ENCODE results near the gene TCP11L2.

TCP11L2 gene

GRCh38 chr12:106332536-106332935 lies 30.0 kb downstream of the TCP11L2 start:
- no peak for DNase-seq
- intact Hi-C loops (cut with DNase I), result no loop called here

DNA sequence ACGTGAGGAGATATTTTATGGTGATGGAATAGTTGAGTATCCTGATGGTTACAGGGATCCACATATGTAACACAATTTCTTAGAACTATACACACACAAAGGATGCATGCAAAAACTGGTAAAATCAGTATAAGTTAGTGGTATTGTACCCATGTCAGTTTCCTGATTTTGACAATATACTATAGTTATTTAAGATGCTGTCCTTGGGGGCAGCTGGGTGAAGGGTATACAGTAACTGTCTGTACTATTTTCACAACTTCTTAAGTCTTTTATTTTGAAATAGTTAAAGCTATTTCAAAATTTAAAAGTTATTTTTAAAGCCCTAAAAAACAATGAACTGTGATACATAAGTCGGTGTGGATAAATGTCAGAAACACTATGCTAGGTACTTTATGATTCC lies 30.5 kb downstream of the TCP11L2 start:
- intact Hi-C loops (cut with DNase I), result no loop called here
- no peak for DNase-seq

GRCh38 chr12:106333756-106334155 lies 31.2 kb downstream of the TCP11L2 start:
- DNase-seq, result no peak
- intact Hi-C loops (cut with DNase I), result no loop called here

GRCh38 chr12:106341086-106341877 lies 38.7 kb downstream of the TCP11L2 start:
- intact Hi-C loops (cut with DNase I), result no loop called here

GRCh38 chr12:106342397-106343213 lies 40.1 kb downstream of the TCP11L2 start:
- intact Hi-C loops (cut with DNase I), result no loop called here
- DNase-seq, result no peak

More at GRCh38 chr12:106341086-106341877, 38.7 kb downstream of the TCP11L2 start:
- DNase-seq, result no peak

DNA sequence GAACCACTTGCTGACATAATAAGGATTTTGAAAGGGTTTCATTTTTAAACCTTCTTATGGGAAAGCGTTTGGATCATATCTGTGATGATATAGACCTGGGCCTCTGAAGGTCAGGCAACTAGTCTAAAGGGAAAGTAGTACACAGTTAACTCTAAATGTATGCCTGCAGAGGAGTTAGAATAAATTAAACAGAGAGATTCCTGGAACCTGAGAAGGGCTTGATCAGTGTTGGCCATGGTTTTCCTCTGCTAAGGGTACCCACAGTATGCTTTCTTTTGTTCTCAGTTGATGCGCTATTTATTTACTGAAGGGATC lies 40.6 kb downstream of the TCP11L2 start:
- intact Hi-C loops (cut with DNase I), result no loop called here
- DNase-seq, result no peak

- intact Hi-C loops (cut with DNase I), result no loop called here
- no peak for DNase-seq
Observed at GRCh38 chr12:106344131-106344530, 41.6 kb downstream of the TCP11L2 start.

GRCh38 chr12:106345746-106346145 lies 43.2 kb downstream of the TCP11L2 start:
- intact Hi-C loops (cut with DNase I), result loop anchor here (5.0 kb wide), 1 partner anchor 118 kb away; no protein-coding TSS in a partner anchor

DNA sequence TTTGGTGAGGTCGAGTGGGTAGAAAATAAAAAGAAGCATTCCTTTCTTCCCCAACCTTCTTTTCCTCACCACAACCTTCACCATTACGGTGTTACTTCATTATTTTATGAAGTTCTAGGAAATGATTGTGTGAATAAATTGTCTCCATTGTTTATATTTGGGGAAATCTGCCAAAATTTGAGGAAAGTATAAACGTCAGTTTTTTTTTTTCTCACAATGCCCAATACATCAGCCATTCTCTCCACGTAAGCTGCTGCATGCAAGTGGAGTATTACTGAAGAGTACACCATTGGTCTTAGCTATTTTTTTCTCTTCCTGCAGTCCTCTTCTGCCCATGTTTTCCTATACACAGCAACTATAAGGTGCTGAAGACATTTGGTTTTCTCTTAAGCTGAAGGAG lies 45.9 kb downstream of the TCP11L2 start:
- intact Hi-C loops (cut with DNase I), result loop anchor here (5.0 kb wide), 1 partner anchor 121 kb away; no protein-coding TSS in a partner anchor

More at GRCh38 chr12:106345746-106346145, 43.2 kb downstream of the TCP11L2 start:
- peak in 4 of 10 donors; percentile 23 to 55 (median 31) for DNase-seq

GRCh38 chr12:106353175-106353574 lies 50.6 kb downstream of the TCP11L2 start:
- intact Hi-C loops (cut with DNase I), result loop anchor here (10.0 kb wide), 1 partner anchor 1118 kb away; the partner anchor contains the start of gene APPL2
- DNase-seq, result no peak

More for the DNA sequence above, 45.9 kb downstream of the TCP11L2 start:
- DNase-seq, result no peak

GRCh38 chr12:106357549-106358395 lies 55.2 kb downstream of the TCP11L2 start, which contains the start of gene POLR3B:
POLR3B (plus strand) TSS chr12:106357748; CDS start chr12:106357880, 132 bp downstream.
- intact Hi-C loops (cut with DNase I), result loop anchor here (1.0 to 10.0 kb wide), 4 partner anchors 29 to 1123 kb away; partner anchors contain the start of genes APPL2, RIC8B and TCP11L2

DNA sequence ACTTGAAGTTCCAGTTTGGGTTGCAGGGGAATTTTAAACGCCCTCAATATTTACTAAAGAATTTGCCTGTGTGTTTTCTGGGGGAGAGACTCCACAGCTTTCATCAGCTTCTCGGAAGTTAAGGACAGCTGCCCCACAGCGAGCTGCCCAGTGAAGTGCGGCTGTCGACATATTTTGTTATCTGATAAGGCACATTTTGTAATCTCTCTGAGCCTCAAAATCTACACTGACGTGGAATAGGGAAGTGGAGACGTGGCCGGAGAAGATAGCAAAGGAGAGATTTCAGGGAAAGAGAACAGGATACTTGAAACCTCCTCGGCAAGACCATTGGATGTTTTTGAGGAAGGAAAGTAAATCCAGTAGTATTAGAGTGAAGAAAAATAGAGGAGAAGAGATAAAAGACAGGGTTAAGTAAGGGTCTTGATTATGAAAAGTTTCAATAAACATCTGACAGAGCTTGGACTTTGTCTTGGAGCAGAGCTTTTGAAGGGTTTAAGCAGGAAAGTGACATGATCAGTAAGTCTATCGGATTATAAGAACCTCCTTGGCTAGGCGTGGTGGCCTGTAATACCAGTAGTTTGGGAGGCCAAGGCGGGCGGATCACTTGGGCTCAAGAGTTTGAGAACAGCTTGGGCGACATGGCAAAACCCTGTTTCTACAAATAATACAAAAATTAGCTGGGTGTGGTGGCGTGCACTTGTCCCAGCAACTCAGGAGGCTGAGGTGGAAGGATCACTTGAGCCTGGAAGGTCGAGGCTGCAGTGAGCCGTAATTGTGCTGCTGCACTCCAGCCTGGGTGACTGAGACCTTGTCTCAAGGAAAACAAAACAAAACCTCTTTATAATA lies 56.1 kb downstream of the TCP11L2 start:
- peak in 1 of 10 donors; percentile 4 for DNase-seq
- intact Hi-C loops (cut with DNase I), result loop anchor here (1.0 to 10.0 kb wide), 4 partner anchors 28 to 1124 kb away; partner anchors contain the start of genes APPL2, RIC8B and TCP11L2

More at GRCh38 chr12:106357549-106358395, 55.2 kb downstream of the TCP11L2 start, which contains the start of gene POLR3B:
- DNase-seq, result peak; percentile 91 to 99 (median 96)

DNA sequence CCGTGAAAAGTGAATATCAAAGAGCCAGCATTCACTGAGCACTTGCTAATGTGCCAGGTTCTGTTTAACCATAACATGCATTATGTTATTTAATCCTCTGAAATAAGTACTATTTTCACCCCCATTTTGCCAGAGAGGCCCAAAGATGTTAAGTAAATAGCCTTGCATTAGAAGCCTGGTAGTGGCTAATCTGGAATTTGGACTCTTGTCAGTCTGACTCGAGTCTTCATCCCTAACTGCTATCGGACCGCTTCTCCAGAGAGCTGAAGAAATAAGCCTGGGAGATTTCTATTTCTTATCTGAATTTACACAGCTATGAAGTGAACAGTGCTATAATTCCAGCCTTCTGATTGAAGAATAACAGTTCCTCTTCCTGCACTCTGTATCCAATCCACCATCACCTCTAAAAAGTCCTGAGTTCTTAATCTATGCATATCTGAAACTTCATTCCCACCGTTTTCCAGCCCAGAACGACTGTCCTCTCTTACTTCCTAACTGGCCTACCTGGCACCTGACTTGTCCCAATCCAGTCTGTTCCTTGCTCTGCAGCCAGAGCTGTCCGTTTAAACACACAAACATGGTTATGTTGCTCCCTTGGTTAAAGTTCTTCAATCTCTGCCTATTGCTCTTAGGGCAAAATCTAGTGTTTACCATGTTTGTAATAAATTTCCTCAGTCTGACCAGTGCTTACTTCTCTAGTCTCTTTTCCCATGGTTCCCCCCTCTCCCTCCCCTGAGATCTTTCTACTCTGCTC lies 57.3 kb downstream of the TCP11L2 start:
- DNase-seq, result no peak
- intact Hi-C loops (cut with DNase I), result loop anchor here (5.0 to 10.0 kb wide), 3 partner anchors 58 to 1125 kb away; partner anchors contain the start of genes APPL2, RIC8B and TCP11L2

GRCh38 chr12:106360400-106360994 lies 58.0 kb downstream of the TCP11L2 start:
- DNase-seq, result no peak
- intact Hi-C loops (cut with DNase I), result no loop called here

- intact Hi-C loops (cut with DNase I), result no loop called here
- DNase-seq, result no peak
Observed at GRCh38 chr12:106362971-106363370, 60.4 kb downstream of the TCP11L2 start.

DNA sequence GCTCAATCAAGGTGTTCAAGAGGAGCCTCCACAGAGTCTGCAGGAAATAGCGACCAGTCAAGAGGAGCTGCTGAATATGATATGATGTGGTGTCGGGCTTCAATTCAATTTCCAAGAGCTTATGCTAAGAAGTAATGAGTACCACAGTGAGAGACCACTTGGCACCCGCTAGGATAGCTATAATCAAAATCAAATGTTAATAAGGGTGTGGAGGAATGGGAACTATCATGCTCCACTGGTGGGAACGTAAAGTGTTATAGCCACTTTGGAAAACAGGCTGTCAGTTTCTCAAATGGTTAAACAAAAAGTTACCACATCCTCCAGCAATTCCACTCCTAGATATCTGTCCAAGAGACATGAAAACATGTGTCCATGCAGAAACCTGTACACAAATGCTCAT lies 61.7 kb downstream of the TCP11L2 start:
- DNase-seq, result no peak
- intact Hi-C loops (cut with DNase I), result no loop called here

DNA sequence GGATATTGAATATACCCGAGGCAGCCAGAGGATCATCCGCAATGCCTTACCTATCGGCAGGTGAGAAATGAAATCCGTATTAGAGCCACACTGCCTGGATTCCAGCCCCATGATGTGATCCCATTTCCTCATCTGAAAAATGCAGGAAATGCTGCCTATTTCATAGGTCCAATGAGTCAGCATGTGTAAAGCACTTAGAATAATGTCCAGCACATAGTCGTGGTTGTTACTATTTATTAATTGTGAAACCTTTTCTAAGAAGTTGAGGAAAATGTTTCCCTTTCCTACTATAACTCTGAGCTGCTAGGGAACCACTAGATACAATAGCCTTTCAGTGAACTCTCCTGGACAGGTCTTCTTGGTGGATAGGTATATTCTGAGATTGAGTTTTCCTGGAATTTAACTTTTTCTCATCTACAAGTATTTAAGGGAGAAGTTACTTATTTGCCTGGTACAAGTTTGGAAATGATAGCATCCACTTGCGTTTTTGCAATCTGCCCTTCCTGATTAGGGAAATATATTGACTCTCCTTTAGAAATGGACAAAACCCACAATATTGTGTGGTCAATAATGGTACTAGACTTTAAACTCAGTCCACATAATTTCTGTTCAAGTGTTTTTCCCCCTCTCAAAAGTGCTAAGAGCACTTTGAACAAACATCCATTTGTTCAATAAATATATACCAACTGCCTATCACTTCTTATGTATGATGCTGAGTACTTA lies 67.3 kb downstream of the TCP11L2 start:
- intact Hi-C loops (cut with DNase I), result no loop called here
- DNase-seq, result no peak

Data from posterior cingulate gyrus (tissue), 11 donors.